Mesothelial cell of epicardium (in vitro differentiated cells): ENCODE measurements around the gene FTSJ3. TPM values are rescaled to one million over a fixed set of nuclear protein-coding genes. Genes with fewer than 3 reads are reported as not detected.
A peak's percentile ranks its signal among the peaks of the same experiment; 100 is the strongest.

ENCODE experiments used
- DNase-seq, 2 experiments: peaks; one replicate each; pipeline ENCODE4 v3.0.0; 2021; ENCODE audit warnings: low spot score in 2 of 2; ENCODE audit not compliant: unreplicated experiment in 2 of 2
- H3K27ac Mint-ChIP-seq: 2 replicates; pipeline ENCODE4 v1.8.0; 2021; ENCODE audit warnings: mixed read lengths
- H3K27me3 Mint-ChIP-seq: 2 replicates; pipeline ENCODE4 v1.8.0; 2021; ENCODE audit warnings: low read depth, mixed read lengths
- H3K36me3 Mint-ChIP-seq: 2 replicates; pipeline ENCODE4 v1.8.0; 2021; ENCODE audit warnings: mixed read lengths
- H3K4me1 Mint-ChIP-seq: 2 replicates; pipeline ENCODE4 v1.8.0; 2021; ENCODE audit warnings: mixed read lengths
- H3K4me3 Mint-ChIP-seq: 2 replicates; pipeline ENCODE4 v1.8.0; 2021; ENCODE audit warnings: mild to moderate bottlenecking, moderate library complexity, mixed read lengths
- H3K9me3 Mint-ChIP-seq: 2 replicates; pipeline ENCODE4 v1.8.0; 2021; ENCODE audit warnings: mixed read lengths
- CTCF ChIP-seq: fragments of 200-600 bp; sonication (generic); IDR thresholded peaks from one replicate; pipeline ENCODE4 v1.5.0; 2021; ENCODE audit warnings: antibody characterized with exemption; ENCODE audit not compliant: unreplicated experiment
- total RNA-seq: library from RNA; stranded (reverse); gene quantifications from 3 replicates; pipeline ENCODE4 v1.2.1, GENCODE V29; 2021

Gene FTSJ3
- total RNA-seq, 1 donor from 2014 or later, result 48.1 TPM

DNA sequence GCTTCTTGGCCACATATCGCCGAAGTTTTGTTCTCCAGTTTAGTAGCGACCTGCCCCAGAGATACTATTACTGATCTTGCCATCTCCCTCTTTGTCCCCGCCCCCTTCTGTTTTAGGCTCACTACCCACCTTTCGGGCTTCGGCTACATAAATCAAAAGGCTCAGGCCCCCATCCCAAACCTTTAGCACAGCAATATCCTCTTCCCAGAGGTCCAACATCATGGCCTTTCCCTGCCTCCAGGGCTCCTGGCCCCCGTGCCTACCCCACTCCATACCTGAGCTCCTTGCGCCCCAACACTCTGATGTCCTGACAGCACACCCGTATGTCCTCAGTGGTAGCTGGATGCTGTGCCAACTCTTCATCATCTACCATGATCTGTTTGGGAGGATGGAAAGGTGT, 3.1 kb downstream of the FTSJ3 start:
- TF ChIP-seq CTCF, result no peak
- Mint-ChIP-seq H3K27ac (no peak overlapping the region), H3K27me3 (no peaks in the 10 kb centered on the region), H3K36me3 (peaks cover 27% of the 10 kb centered on the region), H3K4me3 (peak overlapping the region; percentile 13), H3K9me3 (no peaks in the 10 kb centered on the region), H3K4me1 (peaks cover 21% of the 10 kb centered on the region)
- DNase-seq, result no peak

DNA sequence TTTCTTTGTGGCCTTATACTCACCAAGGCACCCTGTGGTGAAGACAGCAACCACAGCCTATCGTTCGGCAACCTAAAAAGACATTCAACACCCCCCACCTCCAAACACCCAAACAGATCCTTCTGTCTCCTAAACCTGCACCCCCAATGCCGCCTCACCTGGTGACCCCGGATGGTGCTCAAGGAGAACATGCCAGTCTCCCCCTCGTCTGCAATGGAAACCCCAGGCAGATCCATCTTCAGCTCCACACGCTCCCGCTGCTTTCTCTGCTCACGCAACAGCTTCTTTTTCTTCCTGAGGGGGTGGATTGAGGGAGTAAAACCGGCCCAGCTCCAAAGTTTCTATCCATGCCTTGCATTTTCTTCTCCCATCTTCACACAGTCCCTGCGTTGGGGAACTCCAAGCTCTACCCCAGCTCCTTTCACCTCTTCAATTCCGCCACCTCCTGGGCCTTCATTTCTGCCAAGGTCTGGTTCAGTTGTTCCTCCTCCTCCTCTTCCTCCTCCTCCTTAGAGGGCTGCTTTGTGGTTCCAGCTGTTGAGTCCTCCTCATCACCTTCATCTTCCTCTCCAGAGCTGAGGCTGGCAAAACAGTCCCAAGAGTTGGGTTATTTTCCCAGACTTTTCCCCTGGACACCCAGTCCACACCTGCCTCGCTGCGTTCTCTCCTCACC, 3.7 kb downstream of the FTSJ3 start:
- Mint-ChIP-seq H3K27me3 (no peaks in the 10 kb centered on the region), H3K27ac (no peak overlapping the region), H3K36me3 (peaks cover 31% of the 10 kb centered on the region), H3K4me3 (peak overlapping the region; percentile 13), H3K9me3 (no peaks in the 10 kb centered on the region), H3K4me1 (peaks cover 21% of the 10 kb centered on the region)
- TF ChIP-seq CTCF, result no peak
- DNase-seq, result no peak

GRCh38 chr17:63822537-63822936, 4.9 kb downstream of the FTSJ3 start:
- TF ChIP-seq CTCF, result no peak
- H3K27me3 Mint-ChIP-seq, result no peaks in the 10 kb centered on the region
- H3K27ac Mint-ChIP-seq, result no peak overlapping the region

GRCh38 chr17:63821804-63822203, 5.7 kb downstream of the FTSJ3 start:
- Mint-ChIP-seq H3K27me3 (no peaks in the 10 kb centered on the region), H3K4me1 (peaks cover 12% of the 10 kb centered on the region), H3K36me3 (peaks cover 44% of the 10 kb centered on the region), H3K27ac (peak overlapping the region; percentile 52), H3K4me3 (no peak overlapping the region), H3K9me3 (no peaks in the 10 kb centered on the region)
- no peak for DNase-seq
- TF ChIP-seq CTCF, result no peak

More at GRCh38 chr17:63822537-63822936, 4.9 kb downstream of the FTSJ3 start:
- H3K4me3 Mint-ChIP-seq, result no peak overlapping the region
- H3K36me3 Mint-ChIP-seq, result peaks cover 44% of the 10 kb centered on the region
- no peaks in the 10 kb centered on the region for H3K9me3 Mint-ChIP-seq
- peaks cover 12% of the 10 kb centered on the region for H3K4me1 Mint-ChIP-seq
- no peak for DNase-seq

DNA sequence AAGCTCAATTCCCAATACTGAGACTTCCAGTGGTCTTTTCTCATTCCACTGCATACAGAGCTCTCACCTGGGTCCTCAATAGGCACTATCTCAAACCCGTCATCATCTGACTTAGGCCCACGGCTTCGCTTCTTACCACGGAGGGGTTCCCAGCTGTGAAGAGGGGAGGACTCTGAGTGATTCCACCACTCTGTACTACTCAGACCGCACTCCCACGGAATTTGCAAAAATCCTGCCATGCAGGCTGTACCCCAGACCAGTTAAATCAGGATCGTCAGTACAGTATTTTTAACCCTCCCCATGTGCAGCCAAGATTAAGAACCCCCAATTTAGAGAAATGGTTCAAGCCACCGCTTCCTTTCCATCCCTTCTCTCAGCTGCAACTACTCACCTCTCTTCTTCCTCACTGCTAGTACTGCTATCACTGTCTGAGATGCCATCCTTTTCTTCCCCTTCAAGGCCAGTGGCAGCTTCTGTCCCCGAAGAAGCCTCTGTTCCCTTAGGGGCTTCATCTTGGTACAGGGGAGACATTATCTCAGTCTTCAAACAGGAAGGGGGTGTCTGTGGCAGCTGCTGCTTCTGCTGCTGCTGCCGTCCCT, 6.4 kb downstream of the FTSJ3 start:
- H3K4me3 Mint-ChIP-seq, result no peak overlapping the region
- no peaks in the 10 kb centered on the region for H3K9me3 Mint-ChIP-seq
- no peaks in the 10 kb centered on the region for H3K27me3 Mint-ChIP-seq
- H3K4me1 Mint-ChIP-seq, result peaks cover 8% of the 10 kb centered on the region
- TF ChIP-seq CTCF, result no peak
- H3K27ac Mint-ChIP-seq, result no peak overlapping the region
- DNase-seq, result no peak
- H3K36me3 Mint-ChIP-seq, result peaks cover 44% of the 10 kb centered on the region
